CD4-positive, alpha-beta T cell treated with Interleukin-17A for 1 hour (primary cell): ENCODE measurements around the gene TMED4.

Source experiments
- DNase-seq: peaks from one replicate; pipeline ENCODE4 v3.0.0-alpha.2; 2020

The TMED4 gene

GRCh38 chr7:44539669-44540506 is 42.1 kb downstream of the TMED4 start:
- DNase-seq: no peak

- DNase-seq: no peak
These were observed 43.0 kb downstream of the TMED4 start for GRCh38 chr7:44538798-44539668.

GRCh38 chr7:44538093-44538797 is 43.8 kb downstream of the TMED4 start:
- no peak for DNase-seq

GRCh38 chr7:44537442-44537841 is 44.6 kb downstream of the TMED4 start:
- DNase-seq: no peak

- no peak for DNase-seq
These were observed 45.9 kb downstream of the TMED4 start for GRCh38 chr7:44536090-44536489.

- DNase-seq: no peak
These were observed 46.5 kb downstream of the TMED4 start for GRCh38 chr7:44535348-44536064.

- peak; percentile 41 for DNase-seq
These were observed 47.5 kb downstream of the TMED4 start for GRCh38 chr7:44534501-44534900.

GRCh38 chr7:44534087-44534486 is 47.9 kb downstream of the TMED4 start:
- no peak for DNase-seq

GRCh38 chr7:44533301-44534055 is 48.6 kb downstream of the TMED4 start:
- no peak for DNase-seq

- no peak for DNase-seq
These were observed 50.3 kb downstream of the TMED4 start for GRCh38 chr7:44531421-44532380.

- DNase-seq: no peak
These were observed 51.0 kb downstream of the TMED4 start for GRCh38 chr7:44530990-44531389.
